AG04450 (cell line): ENCODE results near the gene PLA2G4E. TPM values are rescaled to one million over a fixed set of nuclear protein-coding genes. Genes with fewer than 3 reads are reported as not detected.

Experiments used
- CTCF ChIA-PET: fragments of 300-600, 350-600 bp; formaldehyde crosslinking; extraction: SDS; loops from one replicate; lab custom pipeline; 2022; ENCODE audit warnings: antibody characterized with exemption, inconsistent platforms; lab: Charles Lee
- POLR2A ChIA-PET: fragments of 350-600 bp; formaldehyde crosslinking; extraction: SDS; loops from one replicate; lab custom pipeline; 2021; ENCODE audit warnings: antibody characterized with exemption, inconsistent platforms; lab: Yijun Ruan, JAX
- DNase-seq: peaks from one replicate; pipeline ENCODE4 v3.0.0-alpha.2; 2011; ENCODE audit warnings: low read depth, low spot score
- H3K27ac ChIP-seq: one replicate; pipeline ENCODE4 v1.5.1; 2012; ENCODE audit warnings: low read depth, low read length, control low read depth
- H3K27me3 ChIP-seq: one replicate; pipeline ENCODE4 v1.6.0; 2012; ENCODE audit warnings: low read length; ENCODE audit not compliant: control insufficient read depth, insufficient read depth
- H3K4me3 ChIP-seq: 2 replicates; pipeline ENCODE4 v1.5.1; 2011; ENCODE audit warnings: mild to moderate bottlenecking, low read depth, low read length, control low read depth
- H3K9me3 ChIP-seq: 2 replicates; pipeline ENCODE4 v1.5.1; 2012; ENCODE audit warnings: low read length; ENCODE audit not compliant: control insufficient read depth, insufficient read depth
- polyA plus RNA-seq: library from polyadenylated mRNA; depleted of rRNA; stranded (reverse); fragments of >200 nt; gene quantifications from 2 replicates; pipeline ENCODE4 v1.2.3, GENCODE V29; 2011
- TF ChIP-seq, protein P1 (sequence below): IDR thresholded peaks from 2 replicates; pipeline ENCODE4 v1.5.1; 2011; ENCODE audit warnings: low read depth, low read length, control low read depth, inconsistent platforms

The PLA2G4E gene
- polyA plus RNA-seq, 1 experiment: not detected

DNA sequence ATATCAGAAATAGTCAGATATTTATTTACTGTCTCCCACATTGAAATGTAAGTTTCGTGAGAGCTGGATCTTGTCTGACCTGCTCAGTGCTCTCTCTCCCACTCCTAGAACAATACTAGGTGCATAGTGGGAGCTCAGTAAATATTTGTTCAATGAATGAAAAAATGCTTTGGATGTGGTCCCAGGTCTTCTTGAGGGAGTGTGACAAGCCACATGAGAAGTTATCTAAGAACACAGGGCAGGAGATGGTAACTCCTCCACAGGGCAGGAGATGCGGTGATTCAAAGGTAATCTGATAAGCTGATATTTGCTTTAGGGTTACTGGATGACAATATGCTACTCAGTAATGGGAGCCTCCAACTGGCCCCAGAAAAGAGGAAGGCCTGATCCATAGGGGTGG, 25.8 kb upstream of the PLA2G4E start:
- CTCF ChIA-PET: interaction anchor here (0.9 to 1.1 kb wide), 2 partner anchors 37 to 57 kb away, joined by 3 to 5 read pairs; no protein-coding TSS in a partner anchor
- POLR2A ChIA-PET: no interaction called here
- no peak for DNase-seq

DNA sequence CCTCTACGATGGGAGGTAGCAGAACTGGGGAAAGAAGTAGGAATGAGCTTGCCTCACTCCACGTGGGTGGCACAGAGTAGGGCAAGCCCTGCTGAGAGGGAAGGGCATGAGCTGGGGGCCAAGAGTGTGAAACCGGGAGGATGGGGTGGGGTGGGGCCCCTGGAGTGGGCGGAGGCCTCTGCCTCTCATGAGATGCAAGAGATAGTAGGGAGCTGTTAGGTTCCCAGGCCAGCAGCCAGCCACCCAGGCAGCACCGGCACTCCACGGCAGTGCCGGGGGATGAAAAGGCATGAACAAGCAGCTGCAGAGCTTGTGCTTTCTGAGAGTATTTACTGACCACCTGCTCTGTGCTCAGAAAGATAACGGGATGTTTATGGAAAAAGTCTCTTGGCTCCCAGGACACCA, 24.4 kb upstream of the PLA2G4E start:
- no peaks in the 10 kb centered on the region for H3K9me3 ChIP-seq
- TF ChIP-seq, protein P1, sequence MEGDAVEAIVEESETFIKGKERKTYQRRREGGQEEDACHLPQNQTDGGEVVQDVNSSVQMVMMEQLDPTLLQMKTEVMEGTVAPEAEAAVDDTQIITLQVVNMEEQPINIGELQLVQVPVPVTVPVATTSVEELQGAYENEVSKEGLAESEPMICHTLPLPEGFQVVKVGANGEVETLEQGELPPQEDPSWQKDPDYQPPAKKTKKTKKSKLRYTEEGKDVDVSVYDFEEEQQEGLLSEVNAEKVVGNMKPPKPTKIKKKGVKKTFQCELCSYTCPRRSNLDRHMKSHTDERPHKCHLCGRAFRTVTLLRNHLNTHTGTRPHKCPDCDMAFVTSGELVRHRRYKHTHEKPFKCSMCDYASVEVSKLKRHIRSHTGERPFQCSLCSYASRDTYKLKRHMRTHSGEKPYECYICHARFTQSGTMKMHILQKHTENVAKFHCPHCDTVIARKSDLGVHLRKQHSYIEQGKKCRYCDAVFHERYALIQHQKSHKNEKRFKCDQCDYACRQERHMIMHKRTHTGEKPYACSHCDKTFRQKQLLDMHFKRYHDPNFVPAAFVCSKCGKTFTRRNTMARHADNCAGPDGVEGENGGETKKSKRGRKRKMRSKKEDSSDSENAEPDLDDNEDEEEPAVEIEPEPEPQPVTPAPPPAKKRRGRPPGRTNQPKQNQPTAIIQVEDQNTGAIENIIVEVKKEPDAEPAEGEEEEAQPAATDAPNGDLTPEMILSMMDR: no peak
- ChIA-PET POLR2A (interaction anchor here (0.6 kb wide), 1 partner anchor 789 kb away, joined by 3 read pairs; no protein-coding TSS in a partner anchor), CTCF (interaction anchor here (0.5 kb wide), 1 partner anchor 286 kb away, joined by 3 read pairs; no protein-coding TSS in a partner anchor)
- no peak overlapping the region for H3K4me3 ChIP-seq
- DNase-seq: no peak
- H3K27me3 ChIP-seq: peaks cover 55% of the 10 kb centered on the region
- H3K27ac ChIP-seq: no peak overlapping the region

More for the DNA sequence above, 25.8 kb upstream of the PLA2G4E start:
- TF ChIP-seq, protein P1: no peak
- Histone ChIP-seq H3K4me3 (no peak overlapping the region), H3K27me3 (peaks cover 61% of the 10 kb centered on the region), H3K9me3 (no peaks in the 10 kb centered on the region), H3K27ac (no peak overlapping the region)

DNA sequence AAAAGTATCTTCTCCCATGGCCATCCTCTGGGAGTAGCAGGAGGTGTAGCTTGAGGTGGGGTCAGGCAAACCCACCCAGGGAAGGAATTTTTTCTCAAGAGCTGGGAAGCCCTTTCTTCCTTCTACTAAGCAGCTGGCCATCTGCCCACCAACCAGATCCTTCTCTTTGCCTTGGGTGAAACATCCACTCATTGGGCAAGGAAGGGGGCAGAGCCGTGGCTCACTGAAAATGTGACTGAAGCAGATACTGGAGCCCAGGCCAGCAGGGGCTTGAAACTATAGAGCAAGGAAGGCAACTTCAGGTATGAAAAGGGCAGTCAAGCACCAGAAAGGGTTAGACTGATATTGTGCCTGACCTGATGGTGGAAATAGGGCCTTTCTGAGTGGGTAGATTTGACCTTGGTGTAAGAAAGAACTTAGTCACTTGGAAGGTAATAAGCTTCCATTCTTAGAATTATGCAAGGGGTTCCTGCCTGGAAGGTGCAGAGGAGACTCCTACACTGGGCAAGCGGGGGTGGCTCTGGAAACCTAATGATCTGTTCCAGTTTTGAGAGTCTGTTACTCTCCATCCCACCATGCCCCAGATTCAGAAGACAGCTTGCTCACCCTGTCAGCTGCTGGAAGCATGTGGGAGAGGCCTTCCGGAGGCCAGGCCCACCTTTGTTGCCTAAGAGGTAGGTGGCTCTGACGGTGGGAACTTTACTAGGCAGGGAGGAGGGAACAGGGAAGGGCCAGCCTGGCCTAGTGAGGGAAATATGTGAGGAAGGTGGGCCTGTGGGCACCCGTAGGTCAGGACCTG, 22.0 kb upstream of the PLA2G4E start:
- ChIA-PET CTCF (interaction anchor here (1.0 to 1.3 kb wide), 2 partner anchors 42 to 53 kb away, joined by 3 to 4 read pairs; no protein-coding TSS in a partner anchor), POLR2A (no interaction called here)
- H3K27ac ChIP-seq: no peak overlapping the region
- H3K27me3 ChIP-seq: peaks cover 39% of the 10 kb centered on the region
- H3K9me3 ChIP-seq: no peaks in the 10 kb centered on the region
- TF ChIP-seq, protein P1: no peak
- no peak for DNase-seq
- H3K4me3 ChIP-seq: no peak overlapping the region

DNA sequence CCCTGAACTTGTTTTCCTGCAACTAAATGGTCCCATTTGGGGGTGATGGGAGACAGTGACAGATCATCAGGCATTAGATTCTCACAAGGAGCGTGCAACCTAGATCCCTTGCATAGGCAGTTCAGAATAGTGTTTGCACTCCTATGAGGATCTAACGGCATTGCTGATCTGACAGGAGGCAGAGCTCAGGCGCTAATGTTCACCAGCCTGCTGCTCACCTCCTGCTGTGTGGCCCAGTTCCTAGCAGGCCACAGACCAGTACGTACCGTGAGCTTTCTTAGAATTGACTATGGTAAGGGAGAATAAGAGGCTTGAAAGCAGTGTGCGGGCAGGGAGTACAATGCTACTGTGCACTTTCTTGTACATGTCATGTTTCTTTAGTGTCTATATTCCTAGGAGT, 17.6 kb upstream of the PLA2G4E start:
- Histone ChIP-seq H3K4me3 (no peak overlapping the region), H3K27ac (no peak overlapping the region), H3K9me3 (no peaks in the 10 kb centered on the region; the same call in 1 of the 2 replicates), H3K27me3 (peaks cover 20% of the 10 kb centered on the region)
- ChIA-PET CTCF (no interaction called here), POLR2A (no interaction called here)
- no peak for DNase-seq
- TF ChIP-seq, protein P1: no peak

DNA sequence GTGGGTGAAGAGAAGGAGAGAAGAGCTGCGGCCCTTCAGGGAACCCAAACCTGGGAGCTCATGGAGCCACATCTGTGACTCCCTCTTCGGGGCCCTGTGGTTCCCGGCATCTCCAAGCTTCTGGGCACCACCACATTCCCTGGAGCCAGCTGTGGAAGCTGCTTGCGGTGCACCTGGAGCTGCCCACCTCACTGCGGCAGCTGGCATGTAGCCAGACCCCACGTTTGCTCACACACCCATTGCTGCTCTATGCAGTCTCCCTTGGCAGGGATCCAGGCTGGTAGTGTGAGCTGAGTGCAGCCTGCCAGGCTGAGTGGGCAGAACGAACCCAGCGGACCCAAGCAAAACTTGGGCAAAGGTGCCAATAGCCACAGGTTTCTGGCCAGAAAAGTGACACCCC, 16.8 kb upstream of the PLA2G4E start:
- POLR2A ChIA-PET: no interaction called here
- DNase-seq: no peak
- Histone ChIP-seq H3K27ac (no peak overlapping the region), H3K27me3 (peaks cover 17% of the 10 kb centered on the region), H3K4me3 (no peak overlapping the region), H3K9me3 (no peaks in the 10 kb centered on the region; the same call in 1 of the 2 replicates)
- CTCF ChIA-PET: no interaction called here
- TF ChIP-seq, protein P1: no peak
